Fibroblast of pulmonary artery (primary cell): Measurements from ENCODE around the gene GPR35.
"Not testable (repeated sequence)": the region's sequence is repeated elsewhere in the genome, so short reads cannot be mapped to it uniquely, and the experiment has no call there.

Source experiments
- DNase-seq: peaks from one replicate; pipeline ENCODE4 v3.0.0-alpha.2; 2010; ENCODE audit warnings: low read depth
- H3K4me3 ChIP-seq: replicated peaks from 2 replicates; pipeline ENCODE4 v1.5.1; 2011; ENCODE audit warnings: low read depth, mild to moderate bottlenecking, control low read depth, low read length, moderate library complexity
- TF ChIP-seq, protein P1 (sequence below): IDR thresholded peaks from 2 replicates; pipeline ENCODE4 v1.5.1; 2011; ENCODE audit warnings: mild to moderate bottlenecking, control low read depth, low read length, inconsistent platforms; ENCODE audit errors: missing control alignments

GPR35 gene

DNA sequence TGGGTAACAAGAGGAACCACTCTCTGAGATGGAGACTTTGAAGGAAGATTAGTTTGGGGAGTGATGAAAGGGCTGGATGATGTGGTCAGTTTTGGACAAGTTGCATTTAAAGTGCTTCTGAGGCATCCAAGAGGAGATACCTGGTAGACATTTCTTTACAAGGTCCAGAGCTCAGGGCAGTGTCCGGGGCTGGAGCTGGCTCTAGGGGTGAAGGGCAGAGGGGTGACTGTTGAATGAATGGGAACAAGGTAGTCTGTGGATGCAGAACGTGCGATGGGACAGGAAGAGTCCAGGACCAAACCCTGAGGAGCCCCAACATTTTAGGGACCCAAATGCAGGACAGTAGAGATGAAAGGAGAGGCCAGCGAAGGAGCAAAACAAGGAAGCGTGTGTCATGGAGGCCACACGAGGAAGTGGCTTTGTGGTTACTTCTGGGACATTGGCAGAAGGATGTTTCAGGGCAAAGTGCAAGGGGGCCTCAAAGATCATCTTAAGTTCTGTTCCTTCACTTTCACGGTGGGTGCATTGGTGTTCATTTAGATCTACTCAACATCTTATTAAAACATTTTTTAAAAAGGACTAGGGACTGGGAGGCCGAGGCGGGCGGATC, 13.6 kb upstream of the GPR35 start:
- TF ChIP-seq, protein P1, sequence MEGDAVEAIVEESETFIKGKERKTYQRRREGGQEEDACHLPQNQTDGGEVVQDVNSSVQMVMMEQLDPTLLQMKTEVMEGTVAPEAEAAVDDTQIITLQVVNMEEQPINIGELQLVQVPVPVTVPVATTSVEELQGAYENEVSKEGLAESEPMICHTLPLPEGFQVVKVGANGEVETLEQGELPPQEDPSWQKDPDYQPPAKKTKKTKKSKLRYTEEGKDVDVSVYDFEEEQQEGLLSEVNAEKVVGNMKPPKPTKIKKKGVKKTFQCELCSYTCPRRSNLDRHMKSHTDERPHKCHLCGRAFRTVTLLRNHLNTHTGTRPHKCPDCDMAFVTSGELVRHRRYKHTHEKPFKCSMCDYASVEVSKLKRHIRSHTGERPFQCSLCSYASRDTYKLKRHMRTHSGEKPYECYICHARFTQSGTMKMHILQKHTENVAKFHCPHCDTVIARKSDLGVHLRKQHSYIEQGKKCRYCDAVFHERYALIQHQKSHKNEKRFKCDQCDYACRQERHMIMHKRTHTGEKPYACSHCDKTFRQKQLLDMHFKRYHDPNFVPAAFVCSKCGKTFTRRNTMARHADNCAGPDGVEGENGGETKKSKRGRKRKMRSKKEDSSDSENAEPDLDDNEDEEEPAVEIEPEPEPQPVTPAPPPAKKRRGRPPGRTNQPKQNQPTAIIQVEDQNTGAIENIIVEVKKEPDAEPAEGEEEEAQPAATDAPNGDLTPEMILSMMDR = no peak
- no peak overlapping the region for H3K4me3 ChIP-seq
- no peak for DNase-seq

GRCh38 chr2:240613781-240614180, 11.5 kb upstream of the GPR35 start:
- DNase-seq = no peak
- no peak overlapping the region for H3K4me3 ChIP-seq
- TF ChIP-seq, protein P1 = no peak

GRCh38 chr2:240614391-240614790, 10.9 kb upstream of the GPR35 start:
- TF ChIP-seq, protein P1 = no peak

DNA sequence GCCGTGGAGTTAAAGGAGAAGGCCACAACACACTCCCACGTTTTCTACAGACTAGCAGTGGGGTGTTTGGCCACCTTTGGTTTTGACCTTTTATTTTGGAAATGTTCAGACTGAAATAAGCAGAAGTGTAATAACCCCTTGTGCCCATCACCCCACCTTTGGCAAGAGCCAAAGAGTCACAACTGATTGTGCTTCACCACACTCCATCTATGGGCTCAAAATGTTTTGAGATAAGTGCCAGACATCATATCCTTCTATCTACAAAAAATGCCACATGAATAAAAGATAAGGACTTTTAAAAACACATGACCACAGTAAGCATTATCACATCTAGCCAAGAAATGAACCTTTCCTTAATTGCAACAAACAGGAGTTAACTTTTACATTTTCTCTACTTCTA, 9.9 kb upstream of the GPR35 start:
- no peak overlapping the region for H3K4me3 ChIP-seq
- TF ChIP-seq, protein P1 = no peak
- DNase-seq = no peak

More at GRCh38 chr2:240614391-240614790, 10.9 kb upstream of the GPR35 start:
- H3K4me3 ChIP-seq = no peak overlapping the region
- DNase-seq = no peak

DNA sequence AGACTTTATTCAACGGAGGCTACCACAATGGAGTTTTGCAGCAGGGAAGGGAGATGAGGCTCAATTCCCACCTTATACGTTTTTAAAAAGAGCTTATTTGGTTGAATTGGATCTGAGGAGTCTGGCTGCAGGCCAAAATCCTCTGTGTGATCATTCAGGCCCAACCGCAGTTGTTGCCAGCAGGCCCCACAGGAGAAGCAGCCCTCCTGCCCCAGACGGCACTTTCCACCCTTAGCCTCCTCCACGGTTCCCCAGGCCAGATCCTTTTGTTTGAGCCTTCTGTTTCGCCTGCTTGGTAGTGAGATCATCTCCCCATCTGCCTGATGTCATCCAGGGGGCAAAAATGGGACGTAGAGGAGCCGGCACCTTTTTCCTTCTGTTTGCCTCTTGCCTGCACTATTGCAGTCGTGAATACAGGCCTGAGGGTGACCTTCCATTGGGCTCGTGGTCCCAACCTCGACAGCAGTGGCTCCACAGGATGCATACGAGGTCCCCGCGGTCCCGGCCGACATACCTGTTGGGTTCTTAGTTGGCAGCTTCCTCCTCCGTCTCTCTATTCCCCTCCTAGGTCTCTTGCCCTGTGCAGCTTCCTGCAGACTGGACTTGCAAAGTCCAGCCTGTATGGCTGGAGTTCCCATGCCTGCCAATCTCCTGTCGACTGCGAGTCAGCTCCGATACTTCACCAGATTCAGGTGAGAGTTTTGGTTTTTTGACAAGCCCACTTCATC, 9.3 kb upstream of the GPR35 start:
- no peak for DNase-seq
- TF ChIP-seq, protein P1 = no peak
- no peak overlapping the region for H3K4me3 ChIP-seq

DNA sequence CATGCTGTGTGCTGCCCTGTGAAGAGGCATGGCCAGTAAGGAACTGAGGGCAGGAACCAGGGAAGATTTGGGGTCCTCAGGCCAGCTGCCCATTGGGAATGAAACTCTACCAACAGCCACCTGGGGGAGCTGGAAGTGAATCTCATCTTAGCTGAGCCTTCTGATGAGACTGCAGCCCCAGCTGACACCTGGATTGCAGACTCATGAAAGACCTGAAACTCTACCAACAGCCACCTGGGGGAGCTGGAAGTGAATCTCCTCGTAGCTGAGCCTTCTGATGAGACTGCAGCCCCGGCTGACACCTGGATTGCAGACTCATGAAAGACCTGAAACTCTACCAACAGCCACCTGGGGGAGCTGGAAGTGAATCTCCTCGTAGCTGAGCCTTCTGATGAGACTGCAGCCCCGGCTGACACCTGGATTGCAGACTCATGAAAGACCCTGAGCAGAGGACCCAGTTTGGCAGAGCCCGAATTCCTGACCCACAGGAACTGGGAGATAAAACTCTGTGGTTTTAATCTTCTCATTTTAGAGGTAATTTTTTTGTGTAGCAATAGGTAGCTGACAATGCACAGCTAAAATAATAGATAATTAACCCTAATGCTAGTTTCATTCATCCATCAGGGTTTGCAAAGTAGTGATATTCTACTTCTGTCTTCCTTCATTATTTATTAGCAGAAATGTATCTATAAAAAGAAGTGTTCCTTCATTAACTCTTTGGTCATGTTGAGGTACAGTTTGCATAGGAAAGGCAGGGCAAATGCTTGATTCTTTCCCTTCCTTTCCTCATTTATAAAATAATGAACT, 8.2 kb upstream of the GPR35 start:
- not testable (repeated sequence) for DNase-seq, H3K4me3 ChIP-seq

GRCh38 chr2:240618776-240619175, 6.5 kb upstream of the GPR35 start:
- H3K4me3 ChIP-seq = no peak overlapping the region
- TF ChIP-seq, protein P1 = no peak
- DNase-seq = no peak
